ENCODE measurements around the gene AOPEP.

Gene AOPEP

DNA sequence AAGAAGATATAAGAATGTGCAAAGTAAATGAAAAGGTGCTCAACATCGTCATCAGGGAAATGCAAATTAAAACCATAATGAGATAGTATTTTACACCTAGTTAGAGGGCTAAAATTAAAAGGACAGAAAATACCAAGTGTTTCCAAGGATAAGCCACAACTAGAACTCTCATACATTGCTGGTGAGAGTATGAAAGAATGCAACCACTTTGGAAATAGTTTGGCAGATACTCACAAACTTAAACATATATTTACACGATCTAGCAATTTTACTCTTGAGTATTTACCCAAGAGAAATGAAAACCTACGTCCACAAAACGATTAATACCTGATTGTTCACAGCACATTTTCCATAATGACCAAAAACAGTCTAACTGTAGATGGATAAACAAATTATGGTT lies 51.5 kb downstream of the AOPEP start:
- Histone ChIP-seq H3K79me2 (ENCODE audit: insufficient read depth, low read length) (no peaks in the 10 kb centered on the region), H3K36me3 (ENCODE audit: low read length) (no peaks in the 10 kb centered on the region), H3K27ac (ENCODE audit: low read depth, low read length) (no peak overlapping the region)

DNA sequence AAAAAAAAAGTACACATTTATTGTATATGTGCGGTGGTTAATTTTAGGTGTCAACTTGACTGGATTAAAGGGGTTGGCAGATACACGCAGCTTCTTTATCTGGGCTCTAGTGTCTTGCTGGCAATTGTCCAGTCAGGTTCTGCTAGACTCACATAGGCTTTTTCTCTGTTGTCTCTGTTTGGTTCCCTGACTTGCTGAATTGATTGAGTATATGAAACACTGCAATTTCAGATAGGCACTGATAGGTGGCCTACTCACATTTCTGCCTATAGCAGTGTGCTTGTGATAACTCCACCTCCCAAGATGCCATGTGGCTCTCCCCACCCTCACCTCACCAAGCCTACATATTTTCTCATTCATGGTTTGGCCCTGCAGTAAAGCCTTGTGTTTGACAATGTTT lies 52.5 kb downstream of the AOPEP start:
- H3K9ac ChIP-seq (ENCODE audit: low read length) = no peak overlapping the region
- TF ChIP-seq, protein P1, sequence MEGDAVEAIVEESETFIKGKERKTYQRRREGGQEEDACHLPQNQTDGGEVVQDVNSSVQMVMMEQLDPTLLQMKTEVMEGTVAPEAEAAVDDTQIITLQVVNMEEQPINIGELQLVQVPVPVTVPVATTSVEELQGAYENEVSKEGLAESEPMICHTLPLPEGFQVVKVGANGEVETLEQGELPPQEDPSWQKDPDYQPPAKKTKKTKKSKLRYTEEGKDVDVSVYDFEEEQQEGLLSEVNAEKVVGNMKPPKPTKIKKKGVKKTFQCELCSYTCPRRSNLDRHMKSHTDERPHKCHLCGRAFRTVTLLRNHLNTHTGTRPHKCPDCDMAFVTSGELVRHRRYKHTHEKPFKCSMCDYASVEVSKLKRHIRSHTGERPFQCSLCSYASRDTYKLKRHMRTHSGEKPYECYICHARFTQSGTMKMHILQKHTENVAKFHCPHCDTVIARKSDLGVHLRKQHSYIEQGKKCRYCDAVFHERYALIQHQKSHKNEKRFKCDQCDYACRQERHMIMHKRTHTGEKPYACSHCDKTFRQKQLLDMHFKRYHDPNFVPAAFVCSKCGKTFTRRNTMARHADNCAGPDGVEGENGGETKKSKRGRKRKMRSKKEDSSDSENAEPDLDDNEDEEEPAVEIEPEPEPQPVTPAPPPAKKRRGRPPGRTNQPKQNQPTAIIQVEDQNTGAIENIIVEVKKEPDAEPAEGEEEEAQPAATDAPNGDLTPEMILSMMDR (IDR thresholded peaks at IDR 0.05; ENCODE audit: insufficient read depth, low read length, poor library complexity, severe bottlenecking) = no peak
- no peak for TF ChIP-seq EZH2phosphoT487 (conservative IDR thresholded peaks at IDR 0.05; ENCODE audit: low read length)
- H3K9me2 ChIP-seq (replicated peaks; ENCODE audit: insufficient read depth, low read length) = no peaks in the 10 kb centered on the region

More for the DNA sequence above, 51.5 kb downstream of the AOPEP start:
- H3F3A ChIP-seq (ENCODE audit: insufficient read depth) = peaks cover 9% of the 10 kb centered on the region; the same call in 1 of the 2 replicates
- H3K4me3 ChIP-seq (ENCODE audit: insufficient read depth, low read length, poor library complexity, severe bottlenecking) = no peak overlapping the region
- H4K20me1 ChIP-seq (ENCODE audit: low read depth, low read length) = no peaks in the 10 kb centered on the region
- H3K9ac ChIP-seq (ENCODE audit: low read length) = no peak overlapping the region
- no peaks in the 10 kb centered on the region for H3K9me3 ChIP-seq (ENCODE audit: insufficient read depth, low read length)
- no peak overlapping the region for H2AFZ ChIP-seq (ENCODE audit: low read depth, low read length, severe bottlenecking)
- no peaks in the 10 kb centered on the region for H3K27me3 ChIP-seq (ENCODE audit: low read length)
- no peak overlapping the region for H3K4me2 ChIP-seq (ENCODE audit: low read depth, low read length, poor library complexity, severe bottlenecking)
- TF ChIP-seq EZH2phosphoT487 (conservative IDR thresholded peaks at IDR 0.05; ENCODE audit: low read length) = no peak
- TF ChIP-seq, protein P1 (IDR thresholded peaks at IDR 0.05; ENCODE audit: insufficient read depth, low read length, poor library complexity, severe bottlenecking) = no peak
- H3K9me2 ChIP-seq (replicated peaks; ENCODE audit: insufficient read depth, low read length) = no peaks in the 10 kb centered on the region

DNA sequence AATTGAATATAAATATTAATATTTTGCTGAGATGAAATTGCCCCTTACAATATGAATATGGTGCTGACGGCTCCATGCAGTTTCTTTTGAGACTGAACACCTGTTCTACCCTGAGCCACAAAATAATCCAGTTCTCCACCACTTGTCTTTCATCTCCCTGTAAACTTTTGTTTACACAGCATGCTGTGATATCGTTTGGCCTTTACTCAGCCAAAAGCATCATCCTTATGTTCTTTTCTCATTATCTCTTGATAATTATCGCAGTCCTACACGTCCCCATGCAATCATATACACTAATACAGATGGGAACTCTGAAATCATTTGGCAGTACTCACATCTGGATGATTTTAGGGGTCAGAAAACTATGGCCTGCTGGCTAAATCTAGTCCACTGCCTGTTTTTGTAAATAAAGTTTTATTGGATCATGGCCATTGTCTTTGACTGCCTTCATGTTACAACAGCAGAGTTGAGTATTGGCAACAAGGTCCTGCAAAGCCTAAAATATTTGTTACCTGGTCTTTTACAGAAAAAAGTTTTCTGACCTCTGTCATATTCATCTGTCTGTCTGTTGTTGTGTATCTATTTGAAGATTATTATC lies 53.3 kb downstream of the AOPEP start:
- no peak overlapping the region for H2AFZ ChIP-seq (ENCODE audit: low read depth, low read length, severe bottlenecking)
- H3K4me3 ChIP-seq (ENCODE audit: insufficient read depth, low read length, poor library complexity, severe bottlenecking) = no peak overlapping the region
- H3K9me2 ChIP-seq (replicated peaks; ENCODE audit: insufficient read depth, low read length) = no peaks in the 10 kb centered on the region
- no peak overlapping the region for H3K27ac ChIP-seq (ENCODE audit: low read depth, low read length)
- TF ChIP-seq EZH2phosphoT487 (conservative IDR thresholded peaks at IDR 0.05; ENCODE audit: low read length) = no peak
- TF ChIP-seq, protein P1 (IDR thresholded peaks at IDR 0.05; ENCODE audit: insufficient read depth, low read length, poor library complexity, severe bottlenecking) = no peak
- H4K20me1 ChIP-seq (ENCODE audit: low read depth, low read length) = no peaks in the 10 kb centered on the region
- no peak overlapping the region for H3K4me2 ChIP-seq (ENCODE audit: low read depth, low read length, poor library complexity, severe bottlenecking)
- no peaks in the 10 kb centered on the region for H3K27me3 ChIP-seq (ENCODE audit: low read length)
- H3K9ac ChIP-seq (ENCODE audit: low read length) = no peak overlapping the region
- no peaks in the 10 kb centered on the region for H3K36me3 ChIP-seq (ENCODE audit: low read length)
- H3F3A ChIP-seq (ENCODE audit: insufficient read depth) = peaks cover 6% of the 10 kb centered on the region; the same call in 1 of the 2 replicates
- H3K9me3 ChIP-seq (ENCODE audit: insufficient read depth, low read length) = no peaks in the 10 kb centered on the region
- H3K79me2 ChIP-seq (ENCODE audit: insufficient read depth, low read length) = no peaks in the 10 kb centered on the region

More for the DNA sequence above, 52.5 kb downstream of the AOPEP start:
- H3K27me3 ChIP-seq (ENCODE audit: low read length) = no peaks in the 10 kb centered on the region
- no peaks in the 10 kb centered on the region for H3K9me3 ChIP-seq (ENCODE audit: insufficient read depth, low read length)
- no peaks in the 10 kb centered on the region for H4K20me1 ChIP-seq (ENCODE audit: low read depth, low read length)
- no peak overlapping the region for H3K4me3 ChIP-seq (ENCODE audit: insufficient read depth, low read length, poor library complexity, severe bottlenecking)
- H2AFZ ChIP-seq (ENCODE audit: low read depth, low read length, severe bottlenecking) = no peak overlapping the region
- no peak overlapping the region for H3K4me2 ChIP-seq (ENCODE audit: low read depth, low read length, poor library complexity, severe bottlenecking)
- H3K79me2 ChIP-seq (ENCODE audit: insufficient read depth, low read length) = no peaks in the 10 kb centered on the region
- peaks cover 9% of the 10 kb centered on the region; the same call in 1 of the 2 replicates for H3F3A ChIP-seq (ENCODE audit: insufficient read depth)
- H3K27ac ChIP-seq (ENCODE audit: low read depth, low read length) = no peak overlapping the region
- H3K36me3 ChIP-seq (ENCODE audit: low read length) = no peaks in the 10 kb centered on the region

Data from SU-DHL-6 (cell line).